Measurements from ENCODE around the gene RINL.
"Not testable (repeated sequence)": the region's sequence is repeated elsewhere in the genome, so short reads cannot be mapped to it uniquely, and the experiment has no call there.

Gene RINL

DNA sequence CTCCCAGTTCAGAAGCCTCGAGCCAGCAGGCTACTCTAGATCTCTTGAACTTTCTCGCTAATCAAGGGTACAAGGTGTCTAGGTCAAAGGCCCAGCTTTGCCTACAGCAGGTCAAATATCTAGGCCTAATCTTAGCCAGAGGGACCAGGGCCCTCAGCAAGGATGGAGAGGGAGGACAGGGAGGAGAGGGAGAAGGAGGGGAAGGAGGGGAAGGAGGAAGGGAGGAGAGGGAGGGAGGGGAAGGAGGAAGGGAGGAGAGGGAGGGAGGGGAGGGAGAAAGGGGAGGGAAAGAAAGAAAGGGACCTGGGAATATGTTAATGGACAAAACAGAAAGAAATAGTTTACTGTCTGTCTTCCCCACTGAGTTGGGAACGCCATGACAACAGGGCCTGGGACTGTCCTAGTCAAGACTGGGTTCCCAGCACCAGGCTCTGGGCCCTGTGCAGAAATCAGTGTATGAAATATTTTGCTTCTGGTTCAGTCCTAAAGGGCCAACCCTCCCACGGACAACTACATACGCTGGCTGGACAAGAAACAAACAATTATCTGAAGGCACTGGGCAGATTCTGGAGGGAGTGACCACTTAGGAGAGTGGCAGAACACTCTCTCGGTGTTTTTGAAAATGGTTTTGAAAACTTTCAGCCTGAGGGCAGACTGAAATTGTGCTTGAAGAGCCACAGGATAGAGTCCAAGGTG lies 51.1 kb downstream of the RINL start:
- no peak overlapping the region for H3K4me3 ChIP-seq (ENCODE audit: low read length)
- no peak for DNase-seq (ENCODE audit: low read depth)
- no peak for TF ChIP-seq CTCF (IDR thresholded peaks at IDR 0.05; ENCODE audit: insufficient read depth, low read depth, low read length, missing control alignments)

- not testable (repeated sequence) for H3K4me3 ChIP-seq (ENCODE audit: low read length); DNase-seq (ENCODE audit: low read depth)
These were observed 52.1 kb downstream of the RINL start for GRCh38 chr19:38825936-38826335.

DNA sequence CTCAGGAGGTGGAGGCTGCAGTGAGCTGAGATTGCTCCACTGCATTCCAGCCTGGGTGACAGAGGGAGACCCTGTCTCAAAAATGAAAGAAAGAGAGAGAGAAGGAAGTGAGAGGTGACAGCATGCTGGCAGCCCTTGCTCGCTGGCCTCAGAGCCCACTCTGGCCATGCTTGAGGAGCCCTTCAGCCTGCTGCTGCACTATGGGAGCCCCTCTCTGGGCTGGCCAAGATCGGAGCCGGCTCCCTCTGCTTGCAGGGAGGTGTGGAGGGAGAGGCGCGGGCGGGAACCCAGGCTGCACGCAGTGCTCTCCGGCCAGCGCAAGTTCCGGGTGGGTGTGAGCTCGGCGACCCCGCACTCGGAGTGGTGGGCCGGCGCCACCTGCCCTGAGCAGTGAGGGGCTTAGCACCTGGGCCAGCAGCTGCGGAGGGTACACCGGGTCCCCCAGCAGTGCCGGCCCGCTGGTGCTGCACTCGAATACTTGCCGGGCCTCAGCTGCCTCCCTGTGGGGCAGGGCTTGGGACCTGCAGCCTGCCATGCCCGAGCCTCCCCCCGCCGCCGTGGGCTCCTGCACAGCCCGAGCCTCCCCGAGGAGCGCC lies 56.7 kb downstream of the RINL start:
- H3K4me3 ChIP-seq (ENCODE audit: low read length); DNase-seq (ENCODE audit: low read depth): not testable (repeated sequence)

DNA sequence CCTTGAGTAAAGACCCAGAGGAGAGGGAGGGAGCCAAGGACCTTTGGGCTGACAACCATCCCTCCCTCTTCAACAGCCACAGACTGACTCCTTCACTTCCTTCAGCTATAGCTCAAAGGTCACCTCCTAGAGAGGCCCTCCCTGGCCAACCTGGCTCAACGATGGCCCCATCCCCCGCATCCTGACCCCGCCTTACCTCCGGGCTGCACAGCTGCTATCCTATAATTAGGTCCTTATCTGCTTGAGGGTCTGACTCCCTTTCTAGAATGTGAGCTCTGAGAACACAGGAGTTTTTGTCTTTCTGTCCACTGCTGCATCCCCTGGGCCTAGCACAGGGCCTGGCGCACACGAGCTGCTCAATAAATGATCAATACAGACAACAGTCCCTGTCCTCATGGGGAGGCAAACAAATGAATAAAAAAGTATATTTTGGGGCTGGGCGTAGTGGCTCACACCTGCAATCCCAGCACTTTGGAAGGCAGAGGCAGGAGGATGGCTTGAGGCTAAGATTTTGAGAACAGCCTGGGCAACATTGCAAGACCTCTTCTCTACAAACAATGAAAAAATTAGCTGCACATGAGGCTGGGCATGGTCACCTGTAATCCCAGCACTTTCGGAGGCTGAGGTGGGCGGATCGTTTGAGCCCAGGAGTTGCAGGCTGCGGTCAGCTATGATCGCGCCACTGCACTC lies 58.7 kb downstream of the RINL start:
- DNase-seq (ENCODE audit: low read depth), result no peak
- no peak for TF ChIP-seq CTCF (IDR thresholded peaks at IDR 0.05; ENCODE audit: insufficient read depth, low read depth, low read length, missing control alignments)
- H3K4me3 ChIP-seq (ENCODE audit: low read length), result no peak overlapping the region

All from epithelial cell of esophagus (primary cell).